Measurements from ENCODE around the gene PGF.

GRCh38 chr14:74961238-74961911 is 6.0 kb upstream of the PGF start:
- TF ChIP-seq, protein P1, sequence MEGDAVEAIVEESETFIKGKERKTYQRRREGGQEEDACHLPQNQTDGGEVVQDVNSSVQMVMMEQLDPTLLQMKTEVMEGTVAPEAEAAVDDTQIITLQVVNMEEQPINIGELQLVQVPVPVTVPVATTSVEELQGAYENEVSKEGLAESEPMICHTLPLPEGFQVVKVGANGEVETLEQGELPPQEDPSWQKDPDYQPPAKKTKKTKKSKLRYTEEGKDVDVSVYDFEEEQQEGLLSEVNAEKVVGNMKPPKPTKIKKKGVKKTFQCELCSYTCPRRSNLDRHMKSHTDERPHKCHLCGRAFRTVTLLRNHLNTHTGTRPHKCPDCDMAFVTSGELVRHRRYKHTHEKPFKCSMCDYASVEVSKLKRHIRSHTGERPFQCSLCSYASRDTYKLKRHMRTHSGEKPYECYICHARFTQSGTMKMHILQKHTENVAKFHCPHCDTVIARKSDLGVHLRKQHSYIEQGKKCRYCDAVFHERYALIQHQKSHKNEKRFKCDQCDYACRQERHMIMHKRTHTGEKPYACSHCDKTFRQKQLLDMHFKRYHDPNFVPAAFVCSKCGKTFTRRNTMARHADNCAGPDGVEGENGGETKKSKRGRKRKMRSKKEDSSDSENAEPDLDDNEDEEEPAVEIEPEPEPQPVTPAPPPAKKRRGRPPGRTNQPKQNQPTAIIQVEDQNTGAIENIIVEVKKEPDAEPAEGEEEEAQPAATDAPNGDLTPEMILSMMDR (IDR thresholded peaks at IDR 0.05 in 2 of 3, conservative IDR thresholded peaks at IDR 0.05 in 1 of 3; ENCODE audit: borderline replicate concordance in 1 of 3, insufficient read depth in 1 of 3, low read depth in 2 of 3, low read length in 2 of 3), result no peak
- no peak for TF ChIP-seq POLR2AphosphoS5 (IDR thresholded peaks at IDR 0.05; ENCODE audit: low read depth, low read length)
- no peak for TF ChIP-seq POLR2A (IDR thresholded peaks at IDR 0.05; ENCODE audit: borderline replicate concordance, extremely low read depth, insufficient read depth, insufficient read length)
- TF ChIP-seq YY1 (IDR thresholded peaks at IDR 0.05; ENCODE audit: extremely low read depth, insufficient replicate concordance, low read depth, low read length), result no peak
- TF ChIP-seq RAD21 (IDR thresholded peaks at IDR 0.05; ENCODE audit: low read depth), result no peak
- no peak for TF ChIP-seq EZH2 (IDR thresholded peaks at IDR 0.05)
- TF ChIP-seq ZNF274 (IDR thresholded peaks at IDR 0.05; ENCODE audit: low read depth, low read length), result no peak
- no peak for TF ChIP-seq MAX (IDR thresholded peaks at IDR 0.05)
- TF ChIP-seq REST (IDR thresholded peaks at IDR 0.05; ENCODE audit: low read depth), result no peak
- TF ChIP-seq ELF1 (IDR thresholded peaks at IDR 0.05; ENCODE audit: borderline replicate concordance, low read depth), result no peak
- TF ChIP-seq CEBPB (IDR thresholded peaks at IDR 0.05; ENCODE audit: low read depth), result no peak
- no peak for TF ChIP-seq TCF7L2 (IDR thresholded peaks at IDR 0.05; ENCODE audit: borderline replicate concordance, extremely low read depth, insufficient read depth, insufficient read length)
- TF ChIP-seq EGR1 (IDR thresholded peaks at IDR 0.05; ENCODE audit: low read depth), result no peak
- TF ChIP-seq SIN3A (IDR thresholded peaks at IDR 0.05; ENCODE audit: low read depth), result no peak
